CD4-positive, alpha-beta T cell (primary cell): ENCODE results near the gene GNA12. TPM values are rescaled to one million over a fixed set of nuclear protein-coding genes. Genes with fewer than 3 reads are reported as not detected.

Experiments used
- ATAC-seq: fragments of 200-7000 bp; cut with Tn5 transposase; one replicate; pipeline ENCODE4 v1.10.0; 2022; ENCODE audit warnings: mild to moderate bottlenecking; ENCODE audit not compliant: poor library complexity
- CTCF ChIA-PET: fragments of 350-600 bp; sonication (Branson Sonifier 250); formaldehyde crosslinking; loops from one replicate; lab custom pipeline; 2021; ENCODE audit warnings: antibody characterized with exemption, inconsistent platforms; lab: Charles Lee
- POLR2A ChIA-PET: fragments of 350-600 bp; sonication (Branson Sonifier 250); formaldehyde crosslinking; loops from one replicate; lab custom pipeline; 2021; ENCODE audit warnings: antibody characterized with exemption, inconsistent platforms; lab: Charles Lee
- DNase-seq, 14 experiments: peaks; one replicate each; pipeline ENCODE4 v3.0.0-alpha.2; 2013 to 2020; ENCODE audit warnings: mixed read lengths in 2 of 14
- H3K27ac ChIP-seq, 2 donors: one replicate each; pipeline versions ENCODE4 v1.5.1 to v1.7.0; 2013; ENCODE audit warnings: low read length in 2 of 2, low read depth in 1 of 2, mild to moderate bottlenecking in 1 of 2
- H3K27me3 ChIP-seq, 2 experiments: 1 replicate in 1 of 2; 2 replicates in 1 of 2; pipeline versions ENCODE4 v1.6.1 to v1.7.0; 2013; ENCODE audit warnings: low read length in 2 of 2, control low read depth in 1 of 2, mild to moderate bottlenecking in 1 of 2, moderate library complexity in 1 of 2; ENCODE audit not compliant: insufficient read depth in 2 of 2, control insufficient read depth in 1 of 2
- H3K36me3 ChIP-seq: one replicate; pipeline ENCODE4 v1.6.1; 2013; ENCODE audit warnings: low read length, control low read depth; ENCODE audit not compliant: insufficient read depth
- H3K4me1 ChIP-seq: one replicate; pipeline ENCODE4 v1.6.1; 2013; ENCODE audit warnings: low read length, control low read depth; ENCODE audit not compliant: insufficient read depth
- H3K4me3 ChIP-seq: one replicate; pipeline ENCODE4 v1.5.1; 2013; ENCODE audit warnings: mild to moderate bottlenecking, low read length, moderate library complexity
- H3K9me3 ChIP-seq, 2 experiments: 1 replicate in 1 of 2; 2 replicates in 1 of 2; pipeline versions ENCODE4 v1.6.1 to v1.7.0; 2013; ENCODE audit warnings: low read length in 2 of 2, mild to moderate bottlenecking in 2 of 2, control low read depth in 1 of 2, moderate library complexity in 1 of 2; ENCODE audit not compliant: control insufficient read depth in 1 of 2, insufficient read depth in 1 of 2
- H3K27ac Mint-ChIP-seq: one replicate; pipeline ENCODE4 v1.8.0; 2020; ENCODE audit warnings: mixed read lengths
- H3K27me3 Mint-ChIP-seq: one replicate; pipeline ENCODE4 v1.8.0; 2021; ENCODE audit warnings: mixed read lengths
- H3K36me3 Mint-ChIP-seq: one replicate; pipeline ENCODE4 v1.8.0; 2021; ENCODE audit warnings: low read depth, mixed read lengths
- H3K4me1 Mint-ChIP-seq: one replicate; pipeline ENCODE4 v1.8.0; 2021; ENCODE audit warnings: low read depth, mixed read lengths
- H3K4me3 Mint-ChIP-seq: one replicate; pipeline ENCODE4 v1.8.0; 2020; ENCODE audit warnings: mild to moderate bottlenecking, mixed read lengths
- H3K9me3 Mint-ChIP-seq: one replicate; pipeline ENCODE4 v1.8.0; 2020; ENCODE audit warnings: mixed read lengths
- CTCF ChIP-seq: fragments of 200-600 bp; IDR thresholded peaks from one replicate; pipeline ENCODE4 v1.8.0; 2022; ENCODE audit warnings: antibody characterized with exemption, mild to moderate bottlenecking
- intact Hi-C, 2 experiments: fragments of 100-400 bp; cut with DNase I in 1 of 2; cut with micrococcal nuclease in 1 of 2; formaldehyde crosslinking; loops; one replicate each; pipeline versions ENCODE4 v1.15.1 to v1.9.0; 2023 to 2025; cut with DNase I, micrococcal nuclease
- total RNA-seq, 174 experiments: library from RNA in 2 of 174; stranded (reverse) in 2 of 174; gene quantifications; one replicate each; pipeline ENCODE4 v1.2.3 and lab custom pipeline; 2021 to 2026

The GNA12 gene
- total RNA-seq, 2 experiments from 2014 or later = 16.0 to 16.1 TPM

- intact Hi-C loops = no loop called here
- H3K4me3 Mint-ChIP-seq = no peak overlapping the region
- CTCF ChIA-PET = interaction anchor here (1.3 kb wide), 1 partner anchor 31 kb away, joined by 4 read pairs; no protein-coding TSS in a partner anchor
- H3K36me3 ChIP-seq = no peaks in the 10 kb centered on the region
- POLR2A ChIA-PET = no interaction called here
- no peaks in the 10 kb centered on the region for H3K27me3 Mint-ChIP-seq
- no peak overlapping the region for H3K27ac ChIP-seq
- no peak for TF ChIP-seq CTCF
- ATAC-seq (no peak), DNase-seq (no peak)
- H3K4me3 ChIP-seq = no peak overlapping the region
- no peaks in the 10 kb centered on the region for H3K27me3 ChIP-seq
- no peaks in the 10 kb centered on the region for H3K9me3 ChIP-seq
- H3K4me1 ChIP-seq = peaks cover 21% of the 10 kb centered on the region
- no peaks in the 10 kb centered on the region for H3K36me3 Mint-ChIP-seq
- no peak overlapping the region for H3K27ac Mint-ChIP-seq
- peaks cover 22% of the 10 kb centered on the region for H3K4me1 Mint-ChIP-seq
- no peaks in the 10 kb centered on the region for H3K9me3 Mint-ChIP-seq
Observed at GRCh38 chr7:2701832-2702593, 142.1 kb downstream of the GNA12 start.

GRCh38 chr7:2701424-2701823 lies 142.7 kb downstream of the GNA12 start:
- H3K9me3 Mint-ChIP-seq = no peaks in the 10 kb centered on the region
- Histone ChIP-seq H3K36me3 (no peaks in the 10 kb centered on the region), H3K9me3 (no peaks in the 10 kb centered on the region), H3K4me3 (no peak overlapping the region), H3K27ac (no peak overlapping the region), H3K27me3 (no peaks in the 10 kb centered on the region), H3K4me1 (peaks cover 21% of the 10 kb centered on the region)
- no peaks in the 10 kb centered on the region for H3K36me3 Mint-ChIP-seq
- POLR2A ChIA-PET = interaction anchor here (0.6 kb wide), 1 partner anchor 10 kb away, joined by 4 read pairs; no protein-coding TSS in a partner anchor
- no peak overlapping the region for H3K27ac Mint-ChIP-seq
- no peak for ATAC-seq
- intact Hi-C loops = no loop called here
- TF ChIP-seq CTCF = no peak
- no peak overlapping the region for H3K4me3 Mint-ChIP-seq
- DNase-seq = no peak
- CTCF ChIA-PET = interaction anchor here (1.3 kb wide), 1 partner anchor 30 kb away, joined by 4 read pairs; no protein-coding TSS in a partner anchor
- H3K4me1 Mint-ChIP-seq = peaks cover 22% of the 10 kb centered on the region
- H3K27me3 Mint-ChIP-seq = no peaks in the 10 kb centered on the region

GRCh38 chr7:2700141-2700850 lies 143.8 kb downstream of the GNA12 start:
- ChIA-PET POLR2A (interaction anchor here (1.0 to 3.3 kb wide), 2 partner anchors 10 to 14 kb away, joined by 4 to 29 read pairs; no protein-coding TSS in a partner anchor), CTCF (interaction anchor here (0.6 kb wide), 1 partner anchor 106 kb away, joined by 3 read pairs; no protein-coding TSS in a partner anchor)
- Histone ChIP-seq H3K4me1 (peaks cover 21% of the 10 kb centered on the region), H3K9me3 (no peaks in the 10 kb centered on the region), H3K36me3 (no peaks in the 10 kb centered on the region), H3K4me3 (no peak overlapping the region), H3K27ac (no peak overlapping the region), H3K27me3 (no peaks in the 10 kb centered on the region)
- no peak for DNase-seq
- H3K27ac Mint-ChIP-seq = no peak overlapping the region
- peaks cover 22% of the 10 kb centered on the region for H3K4me1 Mint-ChIP-seq
- TF ChIP-seq CTCF = no peak
- no peak for ATAC-seq
- H3K4me3 Mint-ChIP-seq = no peak overlapping the region
- H3K36me3 Mint-ChIP-seq = no peaks in the 10 kb centered on the region
- no peaks in the 10 kb centered on the region for H3K27me3 Mint-ChIP-seq
- H3K9me3 Mint-ChIP-seq = no peaks in the 10 kb centered on the region
- intact Hi-C loops = no loop called here
